HepG2 (cell line): Measurements from ENCODE around the gene PFDN2. TPM values are rescaled to one million over a fixed set of nuclear protein-coding genes. Genes with fewer than 3 reads are reported as not detected.

Source experiments
- DDIT3 ChIP-seq: sonication (generic); formaldehyde crosslinking; IDR thresholded peaks from 2 replicates; pipeline ENCODE4 v1.4.0; 2020; ENCODE audit warnings: mild to moderate bottlenecking, missing genetic modification reagents
- DNMT1 ChIP-seq: sonication (generic); formaldehyde crosslinking; IDR thresholded peaks from 2 replicates; pipeline ENCODE4 v1.5.1; 2020; ENCODE audit warnings: mild to moderate bottlenecking, missing genetic modification reagents
- HNRNPUL1 ChIP-seq: fragments of 200-400 bp; formaldehyde crosslinking; IDR thresholded peaks from 2 replicates; pipeline ENCODE4 v1.6.1; 2017; ENCODE audit warnings: low read depth, mild to moderate bottlenecking, low read length, moderate library complexity
- KDM6A ChIP-seq: IDR thresholded peaks from 2 replicates; pipeline ENCODE4 v1.6.1; 2016; ENCODE audit warnings: low read depth
- MLX ChIP-seq: IDR thresholded peaks from 2 replicates; pipeline ENCODE4 v1.6.1; 2016
- NFYB ChIP-seq: sonication (generic); formaldehyde crosslinking; IDR thresholded peaks from 2 replicates; pipeline ENCODE4 v1.4.0; 2020; ENCODE audit warnings: missing genetic modification reagents
- POLR2AphosphoS2 ChIP-seq: IDR thresholded peaks from 2 replicates; pipeline ENCODE4 v1.6.1; 2011; ENCODE audit warnings: low read depth, low read length, improper control_type of control experiment
- SAFB2 ChIP-seq: sonication (generic); formaldehyde crosslinking; IDR thresholded peaks from 2 replicates; pipeline ENCODE4 v1.5.1; 2020; ENCODE audit warnings: missing genetic modification reagents, low read depth, mild to moderate bottlenecking, borderline replicate concordance
- SIX4 ChIP-seq: sonication (generic); formaldehyde crosslinking; IDR thresholded peaks from 2 replicates; pipeline ENCODE4 v1.4.0; 2020; ENCODE audit warnings: missing genetic modification reagents
- THAP9 ChIP-seq: sonication (generic); formaldehyde crosslinking; IDR thresholded peaks from 2 replicates; pipeline ENCODE4; 2020; ENCODE audit warnings: missing genetic modification reagents, mild to moderate bottlenecking, borderline replicate concordance
- TRIM24 ChIP-seq: sonication (generic); formaldehyde crosslinking; IDR thresholded peaks from 2 replicates; pipeline ENCODE4 v1.8.0; 2022; ENCODE audit warnings: mild to moderate bottlenecking, missing genetic modification reagents
- ZBTB3 ChIP-seq: sonication (generic); formaldehyde crosslinking; IDR thresholded peaks from 2 replicates; pipeline ENCODE4 v1.4.0; 2020; ENCODE audit warnings: low read depth, mild to moderate bottlenecking, moderate library complexity, missing genetic modification reagents, borderline replicate concordance
- ZFP1 ChIP-seq: IDR thresholded peaks from 2 replicates; pipeline ENCODE4 v1.6.1; 2016
- ZNF224 ChIP-seq: sonication (generic); formaldehyde crosslinking; IDR thresholded peaks from 2 replicates; pipeline ENCODE4 v1.5.0; 2020; ENCODE audit warnings: mild to moderate bottlenecking, missing genetic modification reagents
- ZNF383 ChIP-seq: sonication (generic); formaldehyde crosslinking; IDR thresholded peaks from 2 replicates; pipeline ENCODE4 v1.4.0; 2020; ENCODE audit warnings: missing genetic modification reagents, mild to moderate bottlenecking, borderline replicate concordance
- ZNF687 ChIP-seq: sonication (generic); formaldehyde crosslinking; IDR thresholded peaks from 2 replicates; pipeline ENCODE4 v1.5.1; 2020; ENCODE audit warnings: mild to moderate bottlenecking, missing genetic modification reagents, moderate library complexity
- ZNF816 ChIP-seq: sonication (generic); formaldehyde crosslinking; IDR thresholded peaks from 2 replicates; pipeline ENCODE4 v1.8.0; 2022; ENCODE audit warnings: missing genetic modification reagents, mild to moderate bottlenecking, borderline replicate concordance
- polyA plus RNA-seq, 8 experiments: library from polyadenylated mRNA; depleted of rRNA in 3 of 8; stranded (reverse) in 7 of 8; unstranded in 1 of 8; fragments of >200 nt; fragmentation: Illumina TruSeq in 4 of 8; extraction: Trizol in 4 of 8; gene quantifications; 2 replicates each; pipeline versions ENCODE4 v1.2.1 to v1.2.3, GENCODE V29; 2011 to 2016; ENCODE audit warnings: low read depth in 4 of 8, missing spikeins in 1 of 8, mixed read lengths in 1 of 8; ENCODE audit not compliant: insufficient read depth in 1 of 8
- total RNA-seq, 5 experiments: library from RNA; depleted of rRNA; stranded (reverse); fragments of >200 nt; fragmentation: Illumina TruSeq; extraction: Trizol; gene quantifications; 2 replicates each; pipeline ENCODE4 v1.2.3, GENCODE V29; 2016; ENCODE audit warnings: low read depth in 1 of 5
- TF ChIP-seq, protein P1 (sequence below): sonication (generic); formaldehyde crosslinking; IDR thresholded peaks from 2 replicates; pipeline ENCODE4 v1.5.0; 2020; ENCODE audit warnings: missing genetic modification reagents
- TF ChIP-seq, protein P2 (sequence below): sonication (generic); formaldehyde crosslinking; IDR thresholded peaks from 2 replicates; pipeline ENCODE4 v1.8.1; 2023; ENCODE audit warnings: mild to moderate bottlenecking, moderate library complexity, missing genetic modification reagents

Gene PFDN2
- total and polyA plus RNA-seq, 2 of the 13 experiments (the other 11 are each of a cell fraction or from before 2014, with no cell fraction given): 62.6 to 63.6 TPM

DNA sequence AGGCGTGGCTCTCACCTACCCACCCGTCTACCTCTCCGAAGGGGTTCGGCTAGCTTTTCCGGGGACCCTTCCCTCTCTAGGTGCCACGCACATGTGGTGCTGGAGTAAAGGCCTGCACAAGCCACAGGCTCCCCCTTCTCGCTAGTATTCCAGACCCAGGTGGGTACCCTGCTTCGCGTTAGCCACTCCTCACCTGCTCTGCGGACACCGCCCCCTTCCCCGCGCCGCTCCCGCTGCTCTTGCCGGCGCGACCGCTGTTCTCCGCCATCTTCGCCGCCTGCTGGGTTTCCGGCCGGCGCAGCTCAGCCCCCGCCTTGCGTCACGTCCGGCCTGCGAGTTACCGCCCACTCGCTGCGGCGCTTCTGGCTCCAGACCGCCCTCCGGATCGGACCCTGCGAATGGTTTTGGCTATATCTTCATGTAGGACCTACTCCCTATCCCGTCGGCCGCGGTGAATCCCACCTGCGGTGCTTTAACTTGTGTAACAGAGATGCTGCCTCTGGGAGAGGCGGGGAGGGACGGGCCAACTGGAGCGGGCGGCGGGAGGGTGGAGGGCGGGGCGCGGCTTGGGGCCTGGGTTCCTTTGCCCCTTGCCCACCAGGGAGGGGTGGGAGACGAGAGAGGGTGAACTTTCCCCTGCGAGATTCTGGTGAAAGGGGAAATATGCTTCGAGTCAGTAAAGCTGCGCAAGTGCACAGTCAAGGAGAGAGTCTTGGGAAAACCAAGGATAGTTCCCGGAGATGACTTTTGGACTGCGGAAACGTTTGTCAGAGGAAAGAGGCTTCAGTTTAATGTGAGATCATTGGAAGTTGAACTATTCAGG is at the start of gene PFDN2, which contains the start of gene NIT1 (continued):
- TF ChIP-seq ZNF816 (CRISPR knock-in tag) (no peak), MLX (CRISPR knock-in tag) (no peak), ZNF383 (CRISPR knock-in tag) (no peak), NFYB (CRISPR knock-in tag) (no peak), DNMT1 (no peak), THAP9 (CRISPR knock-in tag) (peak; percentile 90; the same call in 1 of the 2 replicates), DDIT3 (CRISPR knock-in tag) (no peak), ZBTB3 (CRISPR knock-in tag) (no peak), POLR2AphosphoS2 (no peak), SIX4 (no peak), ZNF224 (CRISPR knock-in tag) (no peak), KDM6A (CRISPR knock-in tag) (0 out of 2 replicates have a peak, but pooled peaks have one; percentile 35), ZFP1 (CRISPR knock-in tag) (no peak), HNRNPUL1 (no peak), TRIM24 (CRISPR knock-in tag) (no peak), ZNF687 (CRISPR knock-in tag) (peak; percentile 93), SAFB2 (CRISPR knock-in tag) (peak; percentile 29; the same call in 1 of the 2 replicates)
- TF ChIP-seq, protein P1, sequence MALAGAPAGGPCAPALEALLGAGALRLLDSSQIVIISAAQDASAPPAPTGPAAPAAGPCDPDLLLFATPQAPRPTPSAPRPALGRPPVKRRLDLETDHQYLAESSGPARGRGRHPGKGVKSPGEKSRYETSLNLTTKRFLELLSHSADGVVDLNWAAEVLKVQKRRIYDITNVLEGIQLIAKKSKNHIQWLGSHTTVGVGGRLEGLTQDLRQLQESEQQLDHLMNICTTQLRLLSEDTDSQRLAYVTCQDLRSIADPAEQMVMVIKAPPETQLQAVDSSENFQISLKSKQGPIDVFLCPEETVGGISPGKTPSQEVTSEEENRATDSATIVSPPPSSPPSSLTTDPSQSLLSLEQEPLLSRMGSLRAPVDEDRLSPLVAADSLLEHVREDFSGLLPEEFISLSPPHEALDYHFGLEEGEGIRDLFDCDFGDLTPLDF: peak; percentile 73; the same call in 1 of the 2 replicates
- TF ChIP-seq, protein P2, sequence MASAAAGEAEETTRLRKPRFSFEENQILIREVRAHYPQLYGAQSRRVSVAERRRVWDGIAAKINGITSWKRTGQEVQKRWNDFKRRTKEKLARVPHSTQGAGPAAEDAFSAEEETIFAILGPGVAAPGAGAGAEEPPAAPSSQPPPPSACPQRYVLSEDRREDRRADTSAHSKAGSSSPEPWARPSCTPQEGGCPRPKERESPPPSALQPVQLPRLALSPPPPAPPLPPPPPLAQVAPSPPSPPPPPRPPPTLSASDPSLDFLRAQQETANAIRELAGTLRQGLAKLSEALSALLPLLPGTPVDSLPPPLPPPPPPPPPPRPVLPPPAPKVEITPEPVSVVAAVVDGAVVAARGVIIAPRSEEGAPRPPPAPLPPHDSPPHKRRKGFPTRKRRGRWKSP (CRISPR knock-in tag): no peak
